Thyroid gland (tissue), 4 donors: Measurements from ENCODE around the gene DNMT3L. TPM values are rescaled to one million over a fixed set of nuclear protein-coding genes. Genes with fewer than 3 reads are reported as not detected.

Experiments used
- DNase-seq, 2 donors: peaks; one replicate each; pipeline ENCODE4 v3.0.0-alpha.2; 2019
- H3K27ac ChIP-seq, 3 donors: fragments of 200-600 bp; sonication (generic); 1 replicate in 2 of 3; 2 replicates in 1 of 3; pipeline ENCODE4 v1.5.1; 2016 to 2019; ENCODE audit warnings: mild to moderate bottlenecking in 1 of 3, moderate library complexity in 1 of 3
- H3K27me3 ChIP-seq: fragments of 200-600 bp; sonication (generic); one replicate; pipeline ENCODE4 v1.5.1; 2019
- H3K36me3 ChIP-seq, 2 donors: fragments of 200-600 bp; sonication (generic); one replicate each; pipeline ENCODE4 v1.5.1; 2016 to 2019
- H3K4me1 ChIP-seq, 2 donors: fragments of 200-600 bp; sonication (generic); one replicate each; pipeline ENCODE4 v1.5.1; 2017 to 2019
- H3K4me3 ChIP-seq, 3 donors: fragments of 200-600 bp; sonication (generic); replicated peaks in 1 of 3; 1 replicate in 2 of 3; 2 replicates in 1 of 3; pipeline ENCODE4 v1.5.1; 2016; ENCODE audit warnings: mild to moderate bottlenecking in 1 of 3
- H3K9me3 ChIP-seq: fragments of 200-600 bp; sonication (generic); one replicate; pipeline ENCODE4 v1.5.1; 2017
- POLR2A ChIP-seq, 2 donors: fragments of 450-650 bp; IDR thresholded peaks; one replicate each; pipeline ENCODE4 v1.6.1; 2017; ENCODE audit warnings: antibody characterized with exemption in 2 of 2, mild to moderate bottlenecking in 2 of 2, moderate library complexity in 1 of 2
- WGBS, 2 donors: methylation state at CpG; one replicate each; pipeline ENCODE4 v1.1.5; 2017; 5-methylcytosine and 5-hydroxymethylcytosine counted together
- intact Hi-C: fragments of 100-400 bp; cut with DNase I; formaldehyde crosslinking; loops from one replicate; pipeline ENCODE4 v1.15.1; 2023
- total RNA-seq, 4 donors: library from RNA; depleted of rRNA; stranded (reverse); fragments of >200 nt; gene quantifications; one replicate each; pipeline ENCODE4 v1.2.3, GENCODE V29; 2016
- TF ChIP-seq, protein P1 (sequence below), 6 experiments: fragments of 200-600 bp in 3 of 6; fragments of 450-650 bp in 3 of 6; sonication (generic) in 3 of 6; IDR thresholded peaks; one replicate each; pipeline ENCODE4 v1.5.1; 2016 to 2019; ENCODE audit warnings: antibody characterized with exemption in 6 of 6, mild to moderate bottlenecking in 2 of 6, inconsistent platforms in 1 of 6, moderate library complexity in 1 of 6

Gene DNMT3L
- total RNA-seq = not detected

DNA sequence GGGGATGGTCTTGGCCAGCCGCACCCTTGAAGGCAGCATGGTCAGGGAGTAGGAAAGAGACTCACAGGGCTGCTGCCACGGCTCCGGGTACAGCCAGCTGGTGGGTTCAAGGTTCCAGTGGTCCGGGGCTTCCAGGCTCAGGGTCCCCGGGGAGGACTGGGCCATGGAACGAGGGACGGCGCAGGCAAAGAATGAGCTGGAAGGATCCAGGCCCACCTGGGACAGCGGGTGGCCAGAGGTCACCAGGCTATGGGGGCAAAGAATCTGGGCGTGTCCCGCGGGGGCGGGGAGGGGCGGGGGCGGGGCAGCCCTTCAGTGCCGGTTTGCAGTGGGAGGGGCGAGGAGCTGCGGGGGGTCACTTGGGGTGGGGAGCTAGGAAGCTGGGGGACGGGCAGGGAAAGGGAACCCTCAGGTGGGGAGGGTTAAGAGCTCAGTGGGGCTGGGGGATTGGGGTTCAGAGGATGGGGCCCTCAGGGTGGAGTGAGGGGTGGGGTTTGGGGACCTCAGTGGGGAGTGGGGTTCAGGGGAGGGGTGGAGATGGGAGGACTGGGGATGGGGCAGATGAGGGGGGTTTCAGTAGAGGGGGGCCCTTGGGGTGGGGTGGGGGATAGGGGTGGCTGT is at the start of gene DNMT3L:
DNMT3L (minus strand) TSS at position 223 of the 621 bp plus-strand sequence. CDS start 638 bp downstream, outside the sequence.
- H3K36me3 ChIP-seq = no peaks in the 10 kb centered on the region
- no peak within 1 kb of the TSS for H3K4me3 ChIP-seq
- no peak within 1 kb of the TSS for H3K27ac ChIP-seq
- H3K9me3 ChIP-seq = no peaks in the 10 kb centered on the region
- intact Hi-C loops = no loop called here
- no peak for TF ChIP-seq POLR2A (IDR thresholded peaks at IDR 0.05)
- TF ChIP-seq, protein P1, sequence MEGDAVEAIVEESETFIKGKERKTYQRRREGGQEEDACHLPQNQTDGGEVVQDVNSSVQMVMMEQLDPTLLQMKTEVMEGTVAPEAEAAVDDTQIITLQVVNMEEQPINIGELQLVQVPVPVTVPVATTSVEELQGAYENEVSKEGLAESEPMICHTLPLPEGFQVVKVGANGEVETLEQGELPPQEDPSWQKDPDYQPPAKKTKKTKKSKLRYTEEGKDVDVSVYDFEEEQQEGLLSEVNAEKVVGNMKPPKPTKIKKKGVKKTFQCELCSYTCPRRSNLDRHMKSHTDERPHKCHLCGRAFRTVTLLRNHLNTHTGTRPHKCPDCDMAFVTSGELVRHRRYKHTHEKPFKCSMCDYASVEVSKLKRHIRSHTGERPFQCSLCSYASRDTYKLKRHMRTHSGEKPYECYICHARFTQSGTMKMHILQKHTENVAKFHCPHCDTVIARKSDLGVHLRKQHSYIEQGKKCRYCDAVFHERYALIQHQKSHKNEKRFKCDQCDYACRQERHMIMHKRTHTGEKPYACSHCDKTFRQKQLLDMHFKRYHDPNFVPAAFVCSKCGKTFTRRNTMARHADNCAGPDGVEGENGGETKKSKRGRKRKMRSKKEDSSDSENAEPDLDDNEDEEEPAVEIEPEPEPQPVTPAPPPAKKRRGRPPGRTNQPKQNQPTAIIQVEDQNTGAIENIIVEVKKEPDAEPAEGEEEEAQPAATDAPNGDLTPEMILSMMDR (IDR thresholded peaks at IDR 0.05) = no peak
- 86% methylated on average over 11 to 16 of the region's 19 CpGs for WGBS, 2 donors
- H3K4me1 ChIP-seq = no peaks in the 10 kb centered on the region
- DNase-seq = no peak
- H3K27me3 ChIP-seq = no peaks in the 10 kb centered on the region

DNA sequence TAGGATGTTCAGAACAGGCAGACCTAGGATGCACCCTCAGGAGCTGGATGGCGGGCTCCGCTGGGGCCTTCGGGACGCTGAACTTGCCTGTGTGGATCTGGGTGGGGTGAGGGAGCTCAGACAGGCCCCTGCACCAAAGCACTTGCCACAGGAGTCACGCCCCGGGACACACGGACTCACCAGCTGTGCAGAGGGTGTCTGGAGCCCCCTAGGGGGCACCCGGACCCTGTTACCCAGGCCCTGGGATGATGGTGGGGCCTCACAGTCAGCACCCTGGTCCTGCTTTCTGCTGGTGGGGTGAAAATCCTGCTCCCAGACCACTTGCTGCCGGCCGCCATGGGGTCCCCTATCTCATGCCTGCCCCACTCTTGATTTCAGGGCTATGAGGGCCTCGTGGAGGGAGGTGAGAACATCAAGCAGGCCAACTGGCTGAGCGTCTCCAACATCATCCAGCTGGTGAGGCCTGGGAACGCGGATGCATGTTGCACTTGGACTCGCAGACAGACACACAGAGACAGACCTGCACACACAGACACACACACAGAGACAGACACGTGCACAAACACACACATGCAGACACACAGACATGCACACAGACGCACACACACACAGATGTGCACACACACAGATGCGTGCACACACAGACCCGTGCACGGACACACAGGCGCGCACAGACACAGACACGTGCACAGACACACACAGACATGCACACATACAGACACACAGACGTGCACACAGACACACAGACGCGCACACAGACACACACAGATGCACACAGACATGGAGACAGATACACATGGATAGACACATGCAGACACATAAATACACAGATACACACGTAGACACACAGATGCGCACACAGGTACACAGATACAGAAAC is 49.2 kb upstream of the DNMT3L start:
- H3K36me3 ChIP-seq = peaks cover 21 to 30% of the 10 kb centered on the region in 2 donors
- TF ChIP-seq, protein P1 (IDR thresholded peaks at IDR 0.05) = no peak
- TF ChIP-seq POLR2A (IDR thresholded peaks at IDR 0.05) = no peak

GRCh38 chr21:44306936-44307704 is 45.4 kb upstream of the DNMT3L start:
- Histone ChIP-seq H3K36me3 (peaks cover 6 to 10% of the 10 kb centered on the region in 2 donors), H3K4me3 (no peak overlapping the region), H3K27me3 (no peaks in the 10 kb centered on the region), H3K4me1 (peaks cover 0 to 24% of the 10 kb centered on the region in 2 donors), H3K9me3 (no peaks in the 10 kb centered on the region), H3K27ac (no peak overlapping the region)
- intact Hi-C loops = no loop called here
- no peak for DNase-seq
- no peak for TF ChIP-seq POLR2A (IDR thresholded peaks at IDR 0.05)
- TF ChIP-seq, protein P1 (IDR thresholded peaks at IDR 0.05) = no peak
- WGBS, 2 donors = 83 to 85% methylated on average over 13 to 18 of the region's 21 CpGs

More for the DNA sequence above, 49.2 kb upstream of the DNMT3L start:
- no peak for DNase-seq
- H3K9me3 ChIP-seq = no peaks in the 10 kb centered on the region
- no peaks in the 10 kb centered on the region for H3K27me3 ChIP-seq
- no peaks in the 10 kb centered on the region for H3K4me1 ChIP-seq
- intact Hi-C loops = no loop called here
- WGBS, 2 donors = 92 to 96% methylated on average over 15 to 18 of the region's 28 CpGs
- no peak overlapping the region for H3K27ac ChIP-seq
- H3K4me3 ChIP-seq = no peak overlapping the region

- WGBS, 2 donors = 80 to 90% methylated on average over 5 to 7 of the region's 9 CpGs
- Histone ChIP-seq H3K27ac (no peak overlapping the region), H3K4me1 (peaks cover 5 to 37% of the 10 kb centered on the region in 2 donors), H3K4me3 (no peak overlapping the region), H3K27me3 (no peaks in the 10 kb centered on the region), H3K36me3 (no peaks in the 10 kb centered on the region), H3K9me3 (no peaks in the 10 kb centered on the region)
- TF ChIP-seq POLR2A (IDR thresholded peaks at IDR 0.05) = no peak
- TF ChIP-seq, protein P1 (IDR thresholded peaks at IDR 0.05) = no peak
- DNase-seq = no peak
- intact Hi-C loops = no loop called here
Measured at GRCh38 chr21:44305691-44306090, 44.0 kb upstream of the DNMT3L start.
